ENCODE results near the gene SORBS1.
A peak's percentile ranks its signal among the peaks of the same experiment; 100 is the strongest.

The SORBS1 gene

GRCh38 chr10:95267251-95267650 lies 293.9 kb downstream of the SORBS1 start:
- no peak overlapping the region for H3K4me3 ChIP-seq (ENCODE audit: low read depth, low read length)
- TF ChIP-seq, protein P1, sequence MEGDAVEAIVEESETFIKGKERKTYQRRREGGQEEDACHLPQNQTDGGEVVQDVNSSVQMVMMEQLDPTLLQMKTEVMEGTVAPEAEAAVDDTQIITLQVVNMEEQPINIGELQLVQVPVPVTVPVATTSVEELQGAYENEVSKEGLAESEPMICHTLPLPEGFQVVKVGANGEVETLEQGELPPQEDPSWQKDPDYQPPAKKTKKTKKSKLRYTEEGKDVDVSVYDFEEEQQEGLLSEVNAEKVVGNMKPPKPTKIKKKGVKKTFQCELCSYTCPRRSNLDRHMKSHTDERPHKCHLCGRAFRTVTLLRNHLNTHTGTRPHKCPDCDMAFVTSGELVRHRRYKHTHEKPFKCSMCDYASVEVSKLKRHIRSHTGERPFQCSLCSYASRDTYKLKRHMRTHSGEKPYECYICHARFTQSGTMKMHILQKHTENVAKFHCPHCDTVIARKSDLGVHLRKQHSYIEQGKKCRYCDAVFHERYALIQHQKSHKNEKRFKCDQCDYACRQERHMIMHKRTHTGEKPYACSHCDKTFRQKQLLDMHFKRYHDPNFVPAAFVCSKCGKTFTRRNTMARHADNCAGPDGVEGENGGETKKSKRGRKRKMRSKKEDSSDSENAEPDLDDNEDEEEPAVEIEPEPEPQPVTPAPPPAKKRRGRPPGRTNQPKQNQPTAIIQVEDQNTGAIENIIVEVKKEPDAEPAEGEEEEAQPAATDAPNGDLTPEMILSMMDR (IDR thresholded peaks at IDR 0.05; ENCODE audit: low read depth, low read length, missing control alignments): no peak
- no peak for DNase-seq (ENCODE audit: low read depth)
- in situ Hi-C loops (cut with HindIII; ENCODE audit: low sequenced_read_pairs): no loop called here

DNA sequence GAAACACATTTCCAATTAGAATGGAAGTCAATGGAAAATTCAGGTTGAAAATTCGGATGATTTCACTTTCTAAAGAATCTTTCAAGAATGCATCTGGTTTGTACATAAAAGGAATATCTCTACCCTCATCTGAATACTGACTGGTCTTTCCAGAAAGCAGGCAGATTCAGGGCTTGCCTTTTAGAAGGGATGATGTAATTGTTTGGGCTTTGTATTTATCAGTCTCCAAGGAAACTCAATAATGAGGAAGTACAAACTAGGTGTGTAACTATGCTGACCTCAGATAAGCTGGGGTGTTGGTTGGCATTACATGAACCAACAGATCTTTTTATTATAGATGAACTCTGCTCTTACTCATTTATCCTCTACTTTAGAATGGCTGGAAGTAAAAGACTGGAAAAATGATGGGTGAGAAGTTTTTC lies 294.5 kb downstream of the SORBS1 start:
- in situ Hi-C loops (cut with HindIII; ENCODE audit: low sequenced_read_pairs): no loop called here
- TF ChIP-seq, protein P1 (IDR thresholded peaks at IDR 0.05; ENCODE audit: low read depth, low read length, missing control alignments): no peak
- no peak overlapping the region for H3K4me3 ChIP-seq (ENCODE audit: low read depth, low read length)
- DNase-seq (ENCODE audit: low read depth): peak; percentile 71

DNA sequence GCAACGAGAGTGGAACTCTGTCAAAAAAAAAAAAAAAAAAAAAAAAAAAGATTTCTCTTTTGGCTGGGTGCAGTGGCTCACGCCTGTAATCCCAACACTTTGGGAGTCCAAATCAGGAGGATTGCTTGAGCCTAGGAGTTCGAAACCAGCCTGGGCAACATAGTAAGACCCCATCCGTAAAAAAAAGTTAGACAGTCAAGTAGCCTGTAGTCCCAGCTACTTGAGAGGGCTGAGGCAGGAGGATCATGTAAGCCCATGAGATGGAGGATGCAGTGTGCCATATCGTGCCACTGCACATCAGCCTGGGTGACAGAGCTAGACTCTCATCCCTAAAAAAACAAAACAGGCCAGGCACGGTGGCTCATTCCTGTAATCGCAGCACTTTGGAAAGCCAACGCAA lies 295.6 kb downstream of the SORBS1 start:
- H3K4me3 ChIP-seq (ENCODE audit: low read depth, low read length): no peak overlapping the region
- in situ Hi-C loops (cut with HindIII; ENCODE audit: low sequenced_read_pairs): no loop called here
- TF ChIP-seq, protein P1 (IDR thresholded peaks at IDR 0.05; ENCODE audit: low read depth, low read length, missing control alignments): no peak
- no peak for DNase-seq (ENCODE audit: low read depth)

GRCh38 chr10:95264227-95265051 lies 296.7 kb downstream of the SORBS1 start:
- H3K4me3 ChIP-seq (ENCODE audit: low read depth, low read length): no peak overlapping the region
- TF ChIP-seq, protein P1 (IDR thresholded peaks at IDR 0.05; ENCODE audit: low read depth, low read length, missing control alignments): no peak
- in situ Hi-C loops (cut with HindIII; ENCODE audit: low sequenced_read_pairs): no loop called here
- no peak for DNase-seq (ENCODE audit: low read depth)

DNA sequence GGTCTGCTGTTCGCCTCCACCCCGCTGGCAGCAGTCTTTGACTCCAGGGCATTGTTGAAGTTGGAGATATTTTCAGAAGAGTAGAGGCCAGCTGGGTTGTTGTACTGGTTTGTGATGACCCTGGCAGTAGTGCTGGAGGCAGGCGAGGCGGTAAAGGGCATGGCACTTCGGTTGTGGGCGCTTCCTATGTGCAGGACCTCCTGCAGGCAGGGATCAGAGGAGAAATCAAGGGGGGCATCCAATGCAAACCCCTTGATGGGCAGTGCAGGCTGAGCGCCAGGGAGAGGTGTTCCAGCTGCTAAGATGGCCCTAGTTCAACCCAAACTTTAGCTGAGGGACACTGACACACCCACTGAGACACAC lies 297.3 kb downstream of the SORBS1 start:
- TF ChIP-seq, protein P1 (IDR thresholded peaks at IDR 0.05; ENCODE audit: low read depth, low read length, missing control alignments): no peak
- in situ Hi-C loops (cut with HindIII; ENCODE audit: low sequenced_read_pairs): no loop called here
- H3K4me3 ChIP-seq (ENCODE audit: low read depth, low read length): no peak overlapping the region
- no peak for DNase-seq (ENCODE audit: low read depth)

DNA sequence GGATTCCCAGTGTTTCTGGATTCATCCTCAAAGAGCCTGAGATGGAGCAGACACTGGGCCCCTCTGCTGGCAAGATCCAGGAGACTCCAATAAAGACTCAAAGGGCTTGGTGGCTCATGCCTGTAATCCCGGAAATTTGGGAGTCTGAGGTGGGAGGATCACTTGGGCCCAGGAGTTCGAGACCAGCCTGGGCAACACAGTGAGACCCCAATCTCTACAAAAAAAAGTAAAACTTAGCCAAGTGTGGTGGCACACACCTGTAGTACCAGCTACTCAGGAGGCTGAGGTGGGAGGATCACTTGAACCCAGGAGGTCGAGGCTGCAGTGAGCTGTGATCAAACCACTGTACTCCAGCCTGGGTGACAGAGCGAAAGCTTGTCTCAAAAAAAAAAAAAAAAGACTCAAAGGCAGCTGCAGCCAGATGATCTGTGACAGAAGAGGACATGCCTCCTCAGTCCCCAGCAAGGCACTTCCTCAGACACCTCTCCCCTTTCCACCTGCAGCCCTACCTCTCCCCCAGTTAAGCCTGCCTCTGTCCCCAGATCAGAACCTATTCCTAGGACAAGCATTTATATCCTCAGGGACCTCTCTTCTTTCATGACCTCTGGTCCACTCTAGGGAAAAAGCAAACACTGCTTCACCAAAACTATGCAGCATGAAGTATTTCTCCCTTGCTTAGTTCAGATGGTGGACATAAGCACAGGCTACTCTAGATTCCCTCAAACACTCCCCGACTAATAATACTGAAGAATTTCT lies 298.2 kb downstream of the SORBS1 start:
- no peak for DNase-seq (ENCODE audit: low read depth)
- no peak overlapping the region for H3K4me3 ChIP-seq (ENCODE audit: low read depth, low read length)
- in situ Hi-C loops (cut with HindIII; ENCODE audit: low sequenced_read_pairs): no loop called here
- TF ChIP-seq, protein P1 (IDR thresholded peaks at IDR 0.05; ENCODE audit: low read depth, low read length, missing control alignments): no peak

Measured in astrocyte of the cerebellum (primary cell).